Chondrocyte (in vitro differentiated cells): ENCODE results near the gene MAIP1. TPM values are rescaled to one million over a fixed set of nuclear protein-coding genes. Genes with fewer than 3 reads are reported as not detected.
"Not testable (repeated sequence)": the region's sequence is repeated elsewhere in the genome, so short reads cannot be mapped to it uniquely, and the experiment has no call there.

Experiments used
- DNase-seq: peaks from one replicate; pipeline ENCODE4 v3.0.0; 2021; ENCODE audit warnings: mixed read lengths, low spot score
- H3K27ac Mint-ChIP-seq: one replicate; pipeline ENCODE4 v1.8.0; 2021; ENCODE audit warnings: mild to moderate bottlenecking, moderate library complexity, mixed read lengths; ENCODE audit not compliant: unreplicated experiment
- H3K27me3 Mint-ChIP-seq: 2 replicates; pipeline ENCODE4 v1.8.0; 2021; ENCODE audit warnings: low read depth, mixed read lengths
- H3K36me3 Mint-ChIP-seq: 2 replicates; pipeline ENCODE4 v1.8.0; 2021; ENCODE audit warnings: low read depth, mixed read lengths
- H3K4me1 Mint-ChIP-seq: 2 replicates; pipeline ENCODE4 v1.8.0; 2021; ENCODE audit warnings: low read depth, mild to moderate bottlenecking, mixed read lengths
- H3K4me3 Mint-ChIP-seq: one replicate; pipeline ENCODE4 v1.8.0; 2021; ENCODE audit warnings: mild to moderate bottlenecking, moderate library complexity, mixed read lengths; ENCODE audit not compliant: unreplicated experiment
- H3K9me3 Mint-ChIP-seq: 2 replicates; pipeline ENCODE4 v1.8.0; 2021; ENCODE audit warnings: low read depth, mixed read lengths
- total RNA-seq: library from RNA; stranded (reverse); gene quantifications from 3 replicates; pipeline ENCODE4 v1.2.1, GENCODE V29; 2021
- TF ChIP-seq, protein P1 (sequence below): fragments of 200-600 bp; sonication (generic); IDR thresholded peaks from 2 replicates; pipeline ENCODE4 v1.5.0; 2021; ENCODE audit warnings: antibody characterized with exemption, mild to moderate bottlenecking, moderate library complexity

Gene MAIP1
- total RNA-seq, 1 donor from 2014 or later = 14.6 TPM

DNA sequence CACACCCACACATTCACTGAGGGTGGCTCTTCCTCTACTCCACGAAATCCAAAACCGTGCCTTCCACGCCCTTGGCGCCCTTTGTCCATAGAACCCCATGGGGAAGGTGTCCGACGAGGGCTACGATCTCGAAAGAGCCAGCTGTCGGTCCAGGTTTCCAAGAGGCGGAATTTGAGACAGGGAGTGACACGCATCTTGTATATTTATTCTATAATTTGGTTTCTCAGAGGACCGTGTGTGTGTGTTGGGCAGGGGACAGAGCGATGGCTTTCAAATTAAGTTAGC, 43.6 kb upstream of the MAIP1 start:
- TF ChIP-seq, protein P1, sequence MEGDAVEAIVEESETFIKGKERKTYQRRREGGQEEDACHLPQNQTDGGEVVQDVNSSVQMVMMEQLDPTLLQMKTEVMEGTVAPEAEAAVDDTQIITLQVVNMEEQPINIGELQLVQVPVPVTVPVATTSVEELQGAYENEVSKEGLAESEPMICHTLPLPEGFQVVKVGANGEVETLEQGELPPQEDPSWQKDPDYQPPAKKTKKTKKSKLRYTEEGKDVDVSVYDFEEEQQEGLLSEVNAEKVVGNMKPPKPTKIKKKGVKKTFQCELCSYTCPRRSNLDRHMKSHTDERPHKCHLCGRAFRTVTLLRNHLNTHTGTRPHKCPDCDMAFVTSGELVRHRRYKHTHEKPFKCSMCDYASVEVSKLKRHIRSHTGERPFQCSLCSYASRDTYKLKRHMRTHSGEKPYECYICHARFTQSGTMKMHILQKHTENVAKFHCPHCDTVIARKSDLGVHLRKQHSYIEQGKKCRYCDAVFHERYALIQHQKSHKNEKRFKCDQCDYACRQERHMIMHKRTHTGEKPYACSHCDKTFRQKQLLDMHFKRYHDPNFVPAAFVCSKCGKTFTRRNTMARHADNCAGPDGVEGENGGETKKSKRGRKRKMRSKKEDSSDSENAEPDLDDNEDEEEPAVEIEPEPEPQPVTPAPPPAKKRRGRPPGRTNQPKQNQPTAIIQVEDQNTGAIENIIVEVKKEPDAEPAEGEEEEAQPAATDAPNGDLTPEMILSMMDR = no peak
- DNase-seq = no peak
- peaks cover 36% of the 10 kb centered on the region for H3K4me1 Mint-ChIP-seq
- peak overlapping the region; percentile 93 for H3K4me3 Mint-ChIP-seq
- H3K9me3 Mint-ChIP-seq = no peaks in the 10 kb centered on the region
- H3K36me3 Mint-ChIP-seq = peaks cover 4% of the 10 kb centered on the region
- peak overlapping the region; percentile 95 for H3K27ac Mint-ChIP-seq
- H3K27me3 Mint-ChIP-seq = no peaks in the 10 kb centered on the region

DNA sequence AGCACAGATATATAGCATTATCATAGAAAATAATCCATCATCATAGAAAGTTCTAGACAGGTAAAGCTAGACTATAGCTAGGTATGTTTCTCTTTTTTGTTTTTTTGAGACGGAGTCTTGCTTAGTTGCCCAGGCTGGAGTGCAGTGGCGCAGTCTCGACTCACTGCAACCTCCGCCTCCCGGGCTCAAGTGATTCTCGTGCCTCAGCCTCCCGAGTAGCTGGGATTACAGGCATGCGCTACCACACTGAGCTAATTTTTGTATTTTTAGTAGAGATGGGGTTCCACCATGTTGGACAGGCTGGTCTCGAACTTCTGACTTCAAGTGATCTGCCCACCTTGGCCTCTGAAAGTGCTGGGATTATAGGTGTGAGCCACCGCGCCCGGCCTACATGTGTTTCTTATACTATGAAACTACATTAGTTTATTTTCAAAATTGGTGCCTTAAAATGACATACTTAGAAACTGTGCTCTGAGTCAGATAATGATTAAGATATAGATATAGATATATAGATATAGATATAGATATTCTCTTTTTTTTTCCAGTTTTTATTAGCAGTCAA, 42.7 kb upstream of the MAIP1 start:
- not testable (repeated sequence) for H3K27me3 Mint-ChIP-seq, H3K36me3 Mint-ChIP-seq, H3K27ac Mint-ChIP-seq, H3K9me3 Mint-ChIP-seq, DNase-seq
- H3K4me1 Mint-ChIP-seq = peaks cover 36% of the 10 kb centered on the region
- H3K4me3 Mint-ChIP-seq = peak overlapping the region; percentile 93

DNA sequence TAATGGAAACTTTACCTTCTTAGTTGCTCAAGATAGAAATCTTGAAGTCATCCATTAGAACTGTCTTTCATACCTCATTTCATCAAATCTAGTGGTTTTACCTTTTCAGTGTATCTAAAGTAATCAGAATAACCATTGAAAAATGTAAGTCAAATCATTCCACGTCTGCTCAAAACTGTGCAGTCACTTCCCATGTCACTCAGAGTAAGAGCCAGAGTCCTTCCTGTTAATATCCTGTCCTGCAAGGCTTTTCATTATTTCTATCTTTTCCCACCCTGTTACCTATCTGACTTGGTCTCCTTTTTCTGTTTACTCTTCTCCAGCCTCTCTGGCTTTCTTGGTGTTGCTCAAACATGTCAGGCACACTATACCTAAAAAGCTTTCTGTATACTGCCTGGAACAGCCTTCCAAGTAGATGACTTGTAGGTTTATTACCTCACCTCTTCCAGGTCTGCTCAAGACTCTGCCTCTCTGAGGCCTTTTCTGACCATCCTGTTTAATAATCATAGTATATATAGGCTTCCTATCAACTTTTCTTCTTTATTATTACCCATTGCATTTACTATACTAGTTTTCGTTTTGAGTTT, 40.9 kb upstream of the MAIP1 start:
- TF ChIP-seq, protein P1 = no peak
- H3K27me3 Mint-ChIP-seq = no peaks in the 10 kb centered on the region
- peaks cover 10% of the 10 kb centered on the region for H3K36me3 Mint-ChIP-seq
- H3K4me3 Mint-ChIP-seq = no peak overlapping the region
- H3K27ac Mint-ChIP-seq = peak overlapping the region; percentile 3
- no peak for DNase-seq
- H3K4me1 Mint-ChIP-seq = peaks cover 36% of the 10 kb centered on the region
- no peaks in the 10 kb centered on the region for H3K9me3 Mint-ChIP-seq

DNA sequence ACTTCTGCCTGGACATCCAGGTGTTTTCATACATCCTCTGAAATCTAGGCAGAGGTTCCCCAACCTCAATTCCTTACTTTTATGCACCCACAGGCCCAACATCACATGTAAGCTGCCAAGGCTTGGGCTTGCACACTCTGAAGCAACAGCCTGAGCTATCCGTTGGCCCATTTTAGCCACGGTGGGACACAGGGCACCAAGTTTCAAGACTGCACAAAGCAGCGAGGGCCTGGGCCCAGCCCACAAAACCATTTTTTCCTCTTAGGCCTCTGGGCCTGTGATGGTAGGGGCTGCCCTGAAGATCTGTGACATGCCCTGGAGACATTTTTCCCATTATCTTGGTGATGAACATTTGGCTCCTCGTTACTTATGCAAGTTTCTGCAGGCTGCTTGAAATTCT, 38.4 kb upstream of the MAIP1 start:
- H3K4me1 Mint-ChIP-seq = peaks cover 26% of the 10 kb centered on the region
- H3K27ac Mint-ChIP-seq = no peak overlapping the region
- no peaks in the 10 kb centered on the region for H3K9me3 Mint-ChIP-seq
- no peaks in the 10 kb centered on the region for H3K27me3 Mint-ChIP-seq
- DNase-seq = no peak
- H3K4me3 Mint-ChIP-seq = no peak overlapping the region
- TF ChIP-seq, protein P1 = no peak
- H3K36me3 Mint-ChIP-seq = peaks cover 10% of the 10 kb centered on the region

DNA sequence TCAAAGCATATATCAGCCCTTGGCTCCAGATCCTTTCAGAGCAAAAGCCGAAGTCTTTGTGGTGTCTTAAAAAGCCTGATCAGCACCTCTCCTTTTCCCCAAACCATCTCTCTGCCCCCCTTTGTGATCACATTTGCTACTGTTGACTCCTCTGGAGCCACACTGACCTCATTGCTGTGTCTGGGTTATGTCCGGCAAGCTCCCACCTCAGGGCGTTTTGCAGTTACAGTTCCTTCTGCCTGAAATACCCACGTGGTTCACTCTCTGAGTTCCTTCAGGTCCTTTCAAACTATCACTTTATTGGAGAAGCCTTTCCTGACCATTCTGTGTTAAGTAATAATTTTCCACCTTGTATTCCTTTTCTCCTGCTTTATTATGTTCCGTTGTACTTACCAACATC, 32.5 kb upstream of the MAIP1 start:
- Mint-ChIP-seq H3K27me3 (no peaks in the 10 kb centered on the region), H3K27ac (peak overlapping the region; percentile 78), H3K4me1 (peaks cover 30% of the 10 kb centered on the region), H3K4me3 (peak overlapping the region; percentile 46), H3K36me3 (peaks cover 5% of the 10 kb centered on the region), H3K9me3 (no peaks in the 10 kb centered on the region)
- TF ChIP-seq, protein P1 = no peak
- DNase-seq = no peak

DNA sequence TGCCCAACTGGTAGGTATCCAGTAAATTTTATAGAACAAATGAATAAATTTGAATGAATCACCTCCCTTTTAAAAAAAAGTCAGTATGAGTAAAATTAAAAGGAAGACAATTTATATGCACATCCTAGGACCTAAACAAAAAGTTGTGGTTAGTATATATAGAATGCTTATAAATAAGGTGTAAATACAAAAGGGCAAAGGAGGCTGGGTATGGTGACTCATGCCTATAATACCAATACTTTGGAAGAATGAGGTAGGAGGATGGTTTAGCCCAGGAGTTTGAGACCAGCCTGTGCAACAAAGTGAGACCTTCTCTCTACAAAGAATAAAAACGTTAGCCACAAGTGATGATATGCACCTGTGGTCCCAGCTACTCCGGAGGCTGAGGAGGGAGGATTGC, 31.5 kb upstream of the MAIP1 start:
- TF ChIP-seq, protein P1 = no peak
- Mint-ChIP-seq H3K4me3 (no peak overlapping the region), H3K36me3 (peaks cover under 1% of the 10 kb centered on the region), H3K27ac (no peak overlapping the region), H3K27me3 (no peaks in the 10 kb centered on the region), H3K9me3 (no peaks in the 10 kb centered on the region), H3K4me1 (peaks cover 30% of the 10 kb centered on the region)
- DNase-seq = no peak
